Measurements from ENCODE around the gene ARMC9.
A peak's percentile ranks its signal among the peaks of the same experiment; 100 is the strongest.

ARMC9 gene

DNA sequence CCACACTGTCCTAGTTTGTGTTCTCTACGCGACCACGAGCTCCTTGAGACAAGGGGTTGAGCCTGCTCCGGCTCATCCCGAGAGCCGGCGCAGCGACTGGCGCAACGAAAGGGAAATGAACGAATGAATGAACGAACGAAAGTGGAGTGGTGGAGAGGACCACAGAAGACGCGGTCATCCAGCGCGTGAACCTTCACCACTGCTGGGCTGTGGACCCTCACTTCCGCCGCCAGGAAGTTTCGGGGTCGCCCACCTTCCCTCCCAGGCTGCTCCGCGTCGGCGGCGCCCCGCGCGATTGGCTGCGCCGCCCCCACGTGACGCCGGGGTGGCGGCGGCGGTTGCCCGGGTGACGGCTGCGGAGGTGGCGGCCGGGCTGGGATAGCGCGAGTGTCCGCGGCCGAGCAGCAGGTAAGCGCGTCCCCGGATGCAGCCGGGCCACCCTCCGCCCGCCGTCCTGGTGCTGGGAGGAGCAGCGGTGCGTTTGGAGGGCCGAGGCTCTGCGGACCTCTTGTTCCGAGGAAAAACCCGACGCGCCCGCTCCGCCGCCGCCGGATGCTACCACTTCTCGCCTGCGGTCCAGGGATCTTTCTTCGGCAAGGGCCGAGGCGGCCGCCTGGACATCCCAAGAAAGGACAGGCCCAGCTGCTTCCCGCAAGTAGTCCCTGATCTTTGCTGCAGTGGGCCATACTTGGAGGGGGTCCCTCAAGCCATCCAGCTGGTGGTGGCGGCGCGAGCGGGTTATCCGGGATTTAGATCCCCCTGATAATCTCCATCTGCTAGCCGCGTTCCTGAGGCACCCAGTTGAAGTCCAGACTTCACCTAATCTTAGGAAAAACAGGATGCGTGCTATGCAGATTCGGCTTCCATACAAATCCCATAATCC, at the start of gene ARMC9:
TSS of gene ARMC9 (plus strand) at position 341 of the 883 bp plus-strand sequence. CDS start 7,608 bp downstream, outside the sequence.
- Histone ChIP-seq H3K4me3 (replicated peaks; ENCODE audit: low read depth, low read length) (peak within 1 kb of the TSS; percentile 95), H3K36me3 (ENCODE audit: control insufficient read depth, insufficient read depth, low read length) (no peaks in the 10 kb centered on the region), H3K27me3 (replicated peaks; ENCODE audit: control insufficient read depth, insufficient read depth, low read length) (no peaks in the 10 kb centered on the region)
- DNase-seq (ENCODE audit: extremely low read depth, insufficient read length), result peak; percentile 90
- TF ChIP-seq, protein P1, sequence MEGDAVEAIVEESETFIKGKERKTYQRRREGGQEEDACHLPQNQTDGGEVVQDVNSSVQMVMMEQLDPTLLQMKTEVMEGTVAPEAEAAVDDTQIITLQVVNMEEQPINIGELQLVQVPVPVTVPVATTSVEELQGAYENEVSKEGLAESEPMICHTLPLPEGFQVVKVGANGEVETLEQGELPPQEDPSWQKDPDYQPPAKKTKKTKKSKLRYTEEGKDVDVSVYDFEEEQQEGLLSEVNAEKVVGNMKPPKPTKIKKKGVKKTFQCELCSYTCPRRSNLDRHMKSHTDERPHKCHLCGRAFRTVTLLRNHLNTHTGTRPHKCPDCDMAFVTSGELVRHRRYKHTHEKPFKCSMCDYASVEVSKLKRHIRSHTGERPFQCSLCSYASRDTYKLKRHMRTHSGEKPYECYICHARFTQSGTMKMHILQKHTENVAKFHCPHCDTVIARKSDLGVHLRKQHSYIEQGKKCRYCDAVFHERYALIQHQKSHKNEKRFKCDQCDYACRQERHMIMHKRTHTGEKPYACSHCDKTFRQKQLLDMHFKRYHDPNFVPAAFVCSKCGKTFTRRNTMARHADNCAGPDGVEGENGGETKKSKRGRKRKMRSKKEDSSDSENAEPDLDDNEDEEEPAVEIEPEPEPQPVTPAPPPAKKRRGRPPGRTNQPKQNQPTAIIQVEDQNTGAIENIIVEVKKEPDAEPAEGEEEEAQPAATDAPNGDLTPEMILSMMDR (IDR thresholded peaks at IDR 0.05; ENCODE audit: insufficient read depth, low read length, poor library complexity, severe bottlenecking), result no peak

- Histone ChIP-seq H3K4me3 (replicated peaks; ENCODE audit: low read depth, low read length) (no peak overlapping the region), H3K36me3 (ENCODE audit: control insufficient read depth, insufficient read depth, low read length) (peaks cover 5% of the 10 kb centered on the region), H3K27me3 (replicated peaks; ENCODE audit: control insufficient read depth, insufficient read depth, low read length) (no peaks in the 10 kb centered on the region)
- no peak for DNase-seq (ENCODE audit: extremely low read depth, insufficient read length)
- TF ChIP-seq, protein P1 (IDR thresholded peaks at IDR 0.05; ENCODE audit: insufficient read depth, low read length, poor library complexity, severe bottlenecking), result no peak
These were observed 45.5 kb upstream of the ARMC9 start for GRCh38 chr2:231152800-231153557.

GRCh38 chr2:231159306-231159705, 39.1 kb upstream of the ARMC9 start:
- Histone ChIP-seq H3K27me3 (replicated peaks; ENCODE audit: control insufficient read depth, insufficient read depth, low read length) (no peaks in the 10 kb centered on the region), H3K36me3 (ENCODE audit: control insufficient read depth, insufficient read depth, low read length) (peaks cover 2% of the 10 kb centered on the region)
- no peak for DNase-seq (ENCODE audit: extremely low read depth, insufficient read length)

DNA sequence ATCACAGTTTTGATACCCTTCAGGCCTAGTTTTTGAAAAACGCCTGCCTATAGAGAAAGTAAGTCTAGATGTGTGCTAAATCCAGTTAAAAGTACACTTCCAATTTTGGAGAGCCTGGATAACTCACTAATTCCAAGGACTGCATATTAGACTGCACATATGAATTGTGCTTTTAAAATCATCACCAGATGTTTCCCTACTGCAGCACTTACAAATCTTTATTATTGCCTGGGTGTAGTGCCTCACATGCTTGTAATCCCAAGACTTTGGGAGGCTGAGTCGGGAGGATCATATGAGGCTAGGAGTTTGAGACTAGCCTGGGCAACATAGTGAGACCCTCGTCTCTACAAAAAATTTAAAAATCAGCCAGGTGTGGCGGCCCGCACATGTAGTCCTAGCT, 37.7 kb upstream of the ARMC9 start:
- TF ChIP-seq, protein P1 (IDR thresholded peaks at IDR 0.05; ENCODE audit: insufficient read depth, low read length, poor library complexity, severe bottlenecking), result no peak
- no peak for DNase-seq (ENCODE audit: extremely low read depth, insufficient read length)
- Histone ChIP-seq H3K36me3 (ENCODE audit: control insufficient read depth, insufficient read depth, low read length) (no peaks in the 10 kb centered on the region; the same call in none of the 2 replicates), H3K27me3 (replicated peaks; ENCODE audit: control insufficient read depth, insufficient read depth, low read length) (no peaks in the 10 kb centered on the region), H3K4me3 (replicated peaks; ENCODE audit: low read depth, low read length) (no peak overlapping the region)

More at GRCh38 chr2:231159306-231159705, 39.1 kb upstream of the ARMC9 start:
- no peak overlapping the region for H3K4me3 ChIP-seq (replicated peaks; ENCODE audit: low read depth, low read length)
- TF ChIP-seq, protein P1 (IDR thresholded peaks at IDR 0.05; ENCODE audit: insufficient read depth, low read length, poor library complexity, severe bottlenecking), result no peak

DNA sequence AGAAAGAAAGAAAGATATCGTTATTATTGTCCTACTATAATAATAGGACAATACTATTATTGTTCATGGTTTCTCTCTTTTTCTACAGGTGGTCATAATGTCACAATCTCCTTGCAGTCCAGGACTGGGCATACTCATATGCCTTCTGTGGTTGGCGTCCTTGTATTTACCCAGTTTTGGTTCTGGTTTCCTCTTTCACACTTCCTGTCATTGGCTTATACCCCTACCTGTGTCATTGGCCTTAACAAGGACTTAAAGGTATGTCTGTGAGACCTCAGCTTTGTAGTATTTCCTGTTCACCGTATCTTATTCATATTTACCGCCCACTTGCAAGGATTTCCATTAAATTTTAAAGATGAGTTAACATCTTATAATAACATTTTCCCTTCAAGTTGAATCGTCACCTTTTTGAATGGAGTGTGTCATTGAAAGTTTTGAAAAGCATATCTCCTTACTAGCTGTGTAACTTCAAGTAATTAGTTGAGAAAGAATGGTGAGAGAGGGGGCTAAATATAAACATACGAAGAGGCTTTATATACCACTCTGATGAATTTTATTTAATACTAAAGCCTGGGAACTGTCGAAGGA, 37.1 kb upstream of the ARMC9 start:
- H3K36me3 ChIP-seq (ENCODE audit: control insufficient read depth, insufficient read depth, low read length), result no peaks in the 10 kb centered on the region; the same call in none of the 2 replicates
- no peak for DNase-seq (ENCODE audit: extremely low read depth, insufficient read length)

More for the DNA sequence above, 37.1 kb upstream of the ARMC9 start:
- TF ChIP-seq, protein P1 (IDR thresholded peaks at IDR 0.05; ENCODE audit: insufficient read depth, low read length, poor library complexity, severe bottlenecking), result no peak
- H3K27me3 ChIP-seq (replicated peaks; ENCODE audit: control insufficient read depth, insufficient read depth, low read length), result no peaks in the 10 kb centered on the region
- no peak overlapping the region for H3K4me3 ChIP-seq (replicated peaks; ENCODE audit: low read depth, low read length)

Data from GM06990 (cell line).